ENCODE results near the gene DTX3. TPM values are rescaled to one million over a fixed set of nuclear protein-coding genes. Genes with fewer than 3 reads are reported as not detected.

The DTX3 gene
- total RNA-seq, 4 donors from 2014 or later, result 34.6 to 70.2 (median 53.2) TPM

- Histone ChIP-seq H3K27ac (peak overlapping the region in 3 of 4 donors; percentile 82 to 87 (median 86)), H3K9me3 (no peaks in the 10 kb centered on the region), H3K27me3 (no peaks in the 10 kb centered on the region), H3K4me3 (peak overlapping the region; percentile 53 to 96), H3K36me3 (peaks cover 0 to 32% of the 10 kb centered on the region in 2 donors), H3K4me1 (peaks cover 0 to 31% (median 6%) of the 10 kb centered on the region in 3 donors)
- 53 to 69% methylated on average over 7 to 8 of the region's 10 CpGs for WGBS, 2 donors (ENCODE audit: low coverage in 1 of 2)
- ATAC-seq, result no peak
- TF ChIP-seq POLR2AphosphoS5 (IDR thresholded peaks at IDR 0.05) (no peak), EP300 (IDR thresholded peaks at IDR 0.05) (no peak), POLR2A (IDR thresholded peaks at IDR 0.05) (no peak), CTCF (IDR thresholded peaks at IDR 0.05) (no peak)
Observed at GRCh38 chr12:57591782-57592325, 12.8 kb upstream of the DTX3 start.

- no peak for ATAC-seq
- Histone ChIP-seq H3K27ac (no peak overlapping the region), H3K4me1 (peaks cover 0 to 31% (median 6%) of the 10 kb centered on the region in 3 donors), H3K9me3 (no peaks in the 10 kb centered on the region), H3K4me3 (no peak overlapping the region), H3K27me3 (no peaks in the 10 kb centered on the region), H3K36me3 (peaks cover 0 to 39% of the 10 kb centered on the region in 2 donors)
- no peak for TF ChIP-seq POLR2AphosphoS5 (IDR thresholded peaks at IDR 0.05)
- TF ChIP-seq POLR2A (IDR thresholded peaks at IDR 0.05), result no peak
- no peak for TF ChIP-seq EP300 (IDR thresholded peaks at IDR 0.05)
- no peak for TF ChIP-seq CTCF (IDR thresholded peaks at IDR 0.05)
- WGBS, 2 donors (ENCODE audit: low coverage in 1 of 2), result 73 to 75% methylated on average over 2 of the region's 2 CpGs
Observed at GRCh38 chr12:57592551-57593165, 12.0 kb upstream of the DTX3 start.

- Histone ChIP-seq H3K4me1 (peaks cover 0 to 31% (median 6%) of the 10 kb centered on the region in 3 donors), H3K4me3 (no peak overlapping the region), H3K9me3 (no peaks in the 10 kb centered on the region), H3K27me3 (no peaks in the 10 kb centered on the region), H3K27ac (no peak overlapping the region), H3K36me3 (peaks cover 0 to 44% of the 10 kb centered on the region in 2 donors)
- ATAC-seq, result no peak
- 40 to 52% methylated on average over 1 to 3 of the region's 4 CpGs for WGBS, 2 donors (ENCODE audit: low coverage in 1 of 2)
- TF ChIP-seq POLR2A (IDR thresholded peaks at IDR 0.05), result no peak
- TF ChIP-seq CTCF (IDR thresholded peaks at IDR 0.05), result no peak
- TF ChIP-seq EP300 (IDR thresholded peaks at IDR 0.05), result no peak
Observed at GRCh38 chr12:57593187-57593586, 11.4 kb upstream of the DTX3 start.

- 52 to 80% methylated on average over 1 to 2 of the region's 2 CpGs for WGBS, 2 donors (ENCODE audit: low coverage in 1 of 2)
Observed at GRCh38 chr12:57600395-57600794, 4.2 kb upstream of the DTX3 start.

More at GRCh38 chr12:57600395-57600794, 4.2 kb upstream of the DTX3 start:
- Histone ChIP-seq H3K9me3 (no peaks in the 10 kb centered on the region), H3K4me3 (no peak overlapping the region), H3K27ac (no peak overlapping the region), H3K27me3 (no peaks in the 10 kb centered on the region), H3K4me1 (peaks cover 0 to 27% (median 3%) of the 10 kb centered on the region in 3 donors), H3K36me3 (peaks cover 0 to 69% of the 10 kb centered on the region in 2 donors)
- no peak for ATAC-seq
- TF ChIP-seq POLR2AphosphoS5 (IDR thresholded peaks at IDR 0.05), result no peak
- no peak for TF ChIP-seq EP300 (IDR thresholded peaks at IDR 0.05)
- TF ChIP-seq POLR2A (IDR thresholded peaks at IDR 0.05), result no peak
- TF ChIP-seq CTCF (IDR thresholded peaks at IDR 0.05), result no peak
